SK-N-SH treated with all-trans-retinoic acid at 6 μM for 48 hours (cell line): ENCODE results near the gene WIPF1.
A peak's percentile ranks its signal among the peaks of the same experiment; 100 is the strongest.

Experiments used
- ATAC-seq: fragments of 200-7000 bp; cut with Tn5 transposase; 3 replicates; pipeline ENCODE4 v1.9.1; 2020; ENCODE audit warnings: mild to moderate bottlenecking, moderate library complexity
- ARNTL ChIP-seq: fragments of 450-650 bp; formaldehyde crosslinking; IDR thresholded peaks from 2 replicates; pipeline ENCODE4 v1.5.0; 2020; ENCODE audit warnings: low read depth, mild to moderate bottlenecking, moderate library complexity, borderline replicate concordance
- BACH2 ChIP-seq: fragments of 250-450 bp; sonication (Bioruptor Pico); IDR thresholded peaks from 2 replicates; pipeline ENCODE4 v1.9.0; 2021; ENCODE audit warnings: mild to moderate bottlenecking, borderline replicate concordance
- ESRRG ChIP-seq: fragments of 250-450 bp; sonication (Bioruptor Pico); IDR thresholded peaks from 2 replicates; pipeline ENCODE4 v1.6.1; 2021; ENCODE audit warnings: mild to moderate bottlenecking
- GLIS3 ChIP-seq: fragments of 250-450 bp; sonication (Bioruptor Pico); IDR thresholded peaks from 2 replicates; pipeline ENCODE4 v1.5.0; 2020; ENCODE audit warnings: mild to moderate bottlenecking, moderate library complexity
- ISL1 ChIP-seq: fragments of 250-450 bp; sonication (Bioruptor Pico); IDR thresholded peaks from 2 replicates; pipeline ENCODE4 v2.1.2; 2022; ENCODE audit warnings: mild to moderate bottlenecking, moderate library complexity
- OSR1 ChIP-seq: fragments of 250-450 bp; sonication (Bioruptor Pico); IDR thresholded peaks from 2 replicates; pipeline ENCODE4 v1.8.0; 2022; ENCODE audit warnings: moderate library complexity, mild to moderate bottlenecking, inconsistent platforms
- RARB ChIP-seq: fragments of 250-450 bp; sonication (Bioruptor Pico); IDR thresholded peaks from 2 replicates; pipeline ENCODE4 v1.8.0; 2021; ENCODE audit warnings: mild to moderate bottlenecking, moderate library complexity
- TCF4 ChIP-seq: fragments of 250-450 bp; sonication (Bioruptor Pico); IDR thresholded peaks from 2 replicates; pipeline ENCODE4 v1.8.0; 2021; ENCODE audit warnings: mild to moderate bottlenecking, moderate library complexity, borderline replicate concordance
- TOX ChIP-seq: fragments of 250-450 bp; sonication (Bioruptor Pico); IDR thresholded peaks from 2 replicates; pipeline ENCODE4 v1.8.0; 2021; ENCODE audit warnings: mild to moderate bottlenecking, moderate library complexity, borderline replicate concordance
- ZC3H10 ChIP-seq: fragments of 250-450 bp; sonication (Bioruptor Pico); IDR thresholded peaks from 2 replicates; pipeline ENCODE4 v1.5.1; 2021; ENCODE audit warnings: mild to moderate bottlenecking, moderate library complexity
- ZFP30 ChIP-seq: fragments of 450-650 bp; formaldehyde crosslinking; IDR thresholded peaks from 2 replicates; pipeline ENCODE4 v1.5.0; 2022; ENCODE audit warnings: mild to moderate bottlenecking, moderate library complexity
- ZNF565 ChIP-seq: fragments of 450-650 bp; formaldehyde crosslinking; conservative IDR thresholded peaks from 2 replicates; pipeline ENCODE4 v1.5.0; 2020; ENCODE audit warnings: low read depth, mild to moderate bottlenecking, moderate library complexity
- ZNF8 ChIP-seq: fragments of 450-650 bp; formaldehyde crosslinking; IDR thresholded peaks from 2 replicates; pipeline ENCODE4 v1.5.0; 2020; ENCODE audit warnings: mild to moderate bottlenecking, moderate library complexity
- TF ChIP-seq, protein P1 (sequence below): fragments of 250-450 bp; sonication (Bioruptor Pico); IDR thresholded peaks from 2 replicates; pipeline ENCODE4 v1.5.1; 2021; ENCODE audit warnings: mild to moderate bottlenecking, moderate library complexity
- TF ChIP-seq, protein P2 (sequence below): fragments of 250-450 bp; sonication (Bioruptor Pico); IDR thresholded peaks from 2 replicates; pipeline ENCODE4 v1.5.0; 2020; ENCODE audit warnings: mild to moderate bottlenecking, moderate library complexity
- TF ChIP-seq, protein P3 (sequence below): fragments of 250-450 bp; sonication (Bioruptor Pico); IDR thresholded peaks from 2 replicates; pipeline ENCODE4 v1.5.1; 2020; ENCODE audit warnings: low read depth, mild to moderate bottlenecking, moderate library complexity
- TF ChIP-seq, protein P4 (sequence below): fragments of 250-450 bp; sonication (Bioruptor Pico); IDR thresholded peaks from 2 replicates; pipeline ENCODE4 v1.8.0; 2021; ENCODE audit warnings: low read depth, mild to moderate bottlenecking, moderate library complexity, borderline replicate concordance

Gene WIPF1

DNA sequence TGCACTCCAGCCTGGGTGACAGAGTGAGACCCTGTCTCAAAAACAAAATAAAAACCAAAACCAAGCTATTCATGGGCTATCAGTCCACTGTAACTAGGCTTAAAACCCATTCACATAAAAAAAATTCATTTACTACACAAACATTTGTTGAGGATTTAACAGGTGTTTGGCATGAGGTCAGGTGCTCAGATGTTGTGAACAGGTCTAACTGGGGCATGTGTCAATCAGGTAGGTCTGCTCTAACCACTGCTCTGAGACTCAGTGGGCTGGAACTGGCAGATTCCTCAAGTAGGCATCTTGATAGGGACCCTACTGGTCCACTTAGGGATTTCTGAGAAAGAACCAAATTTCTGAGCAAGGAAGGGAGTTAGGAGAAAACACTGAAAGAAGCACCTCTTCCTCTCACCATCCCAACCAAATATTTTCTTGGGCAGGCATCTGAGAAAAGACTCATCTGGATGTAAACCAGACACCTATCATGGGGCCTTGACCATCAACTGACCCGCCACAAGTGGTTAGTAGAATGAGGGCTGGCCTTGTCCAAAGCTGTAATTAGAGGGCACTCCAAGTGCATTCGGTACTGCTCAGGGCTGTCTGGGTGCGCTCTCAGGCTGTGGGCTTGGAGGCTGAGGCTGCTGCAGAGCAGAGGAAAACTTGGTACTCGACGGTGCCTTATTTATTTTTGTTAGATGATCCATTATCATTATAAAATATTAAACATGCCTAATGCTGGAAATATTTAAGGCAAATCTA, 33.9 kb downstream of the WIPF1 start:
- ATAC-seq: peak; percentile 70
- TF ChIP-seq OSR1 (CRISPR knock-in tag): no peak
- TF ChIP-seq, protein P1, sequence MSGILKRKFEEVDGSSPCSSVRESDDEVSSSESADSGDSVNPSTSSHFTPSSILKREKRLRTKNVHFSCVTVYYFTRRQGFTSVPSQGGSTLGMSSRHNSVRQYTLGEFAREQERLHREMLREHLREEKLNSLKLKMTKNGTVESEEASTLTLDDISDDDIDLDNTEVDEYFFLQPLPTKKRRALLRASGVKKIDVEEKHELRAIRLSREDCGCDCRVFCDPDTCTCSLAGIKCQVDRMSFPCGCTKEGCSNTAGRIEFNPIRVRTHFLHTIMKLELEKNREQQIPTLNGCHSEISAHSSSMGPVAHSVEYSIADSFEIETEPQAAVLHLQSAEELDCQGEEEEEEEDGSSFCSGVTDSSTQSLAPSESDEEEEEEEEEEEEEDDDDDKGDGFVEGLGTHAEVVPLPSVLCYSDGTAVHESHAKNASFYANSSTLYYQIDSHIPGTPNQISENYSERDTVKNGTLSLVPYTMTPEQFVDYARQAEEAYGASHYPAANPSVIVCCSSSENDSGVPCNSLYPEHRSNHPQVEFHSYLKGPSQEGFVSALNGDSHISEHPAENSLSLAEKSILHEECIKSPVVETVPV (CRISPR knock-in tag): no peak

DNA sequence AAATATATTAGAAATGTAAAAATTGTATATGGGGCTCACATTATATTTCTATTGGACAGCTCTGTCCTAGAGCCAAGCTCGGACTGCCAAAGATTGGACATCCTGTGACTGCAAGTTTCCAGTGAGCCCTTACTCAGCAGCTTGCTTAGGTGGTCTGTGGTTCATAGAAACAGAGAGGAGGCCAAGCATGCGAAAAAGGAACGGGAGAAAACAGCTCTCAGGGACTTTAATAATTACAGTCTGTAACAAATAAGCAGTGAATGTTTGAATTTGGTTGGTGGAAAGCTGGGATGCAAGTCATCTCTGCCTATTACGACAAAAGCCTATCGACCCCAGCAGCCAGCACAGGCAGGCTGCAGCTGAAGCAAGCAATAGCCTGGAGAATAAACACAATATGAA, 35.6 kb downstream of the WIPF1 start:
- TF ChIP-seq TCF4 (CRISPR knock-in tag): no peak
- no peak for TF ChIP-seq RARB
- TF ChIP-seq, all 23 proteins: peak for 0
- no peak for ATAC-seq

DNA sequence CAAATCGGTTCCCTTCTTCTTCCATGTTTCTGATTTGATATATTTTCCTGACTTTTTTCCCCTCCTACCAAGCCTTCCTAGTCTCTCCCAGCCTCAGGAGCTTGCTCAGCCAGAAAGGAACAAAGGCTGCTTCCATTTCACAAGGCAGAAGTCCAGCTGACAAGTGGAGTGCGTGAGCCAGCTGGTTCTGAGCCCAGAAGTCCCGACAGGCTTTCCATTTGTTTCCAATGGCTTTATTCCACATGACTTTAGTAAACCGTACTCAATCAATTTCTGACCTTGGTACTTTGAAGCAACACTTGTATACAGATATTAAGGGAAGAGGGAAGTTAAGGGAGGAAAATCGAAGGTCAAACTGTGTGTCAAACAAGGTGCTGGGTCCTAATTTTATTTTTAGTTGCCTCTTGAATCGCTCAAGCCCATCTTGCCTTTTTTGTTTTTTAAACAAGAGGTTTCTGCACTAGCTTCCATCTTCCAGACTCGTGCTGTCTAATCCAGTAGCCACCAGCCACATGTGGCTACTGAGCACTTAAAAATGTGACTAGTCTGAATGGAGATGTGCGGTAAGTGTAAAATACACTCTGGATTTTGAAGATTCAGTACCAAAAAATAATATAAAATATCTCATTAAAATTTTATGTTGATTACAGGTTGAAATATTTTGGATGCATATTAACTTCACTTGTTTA, 36.2 kb downstream of the WIPF1 start:
- no peak for ATAC-seq
- TF ChIP-seq, protein P2, sequence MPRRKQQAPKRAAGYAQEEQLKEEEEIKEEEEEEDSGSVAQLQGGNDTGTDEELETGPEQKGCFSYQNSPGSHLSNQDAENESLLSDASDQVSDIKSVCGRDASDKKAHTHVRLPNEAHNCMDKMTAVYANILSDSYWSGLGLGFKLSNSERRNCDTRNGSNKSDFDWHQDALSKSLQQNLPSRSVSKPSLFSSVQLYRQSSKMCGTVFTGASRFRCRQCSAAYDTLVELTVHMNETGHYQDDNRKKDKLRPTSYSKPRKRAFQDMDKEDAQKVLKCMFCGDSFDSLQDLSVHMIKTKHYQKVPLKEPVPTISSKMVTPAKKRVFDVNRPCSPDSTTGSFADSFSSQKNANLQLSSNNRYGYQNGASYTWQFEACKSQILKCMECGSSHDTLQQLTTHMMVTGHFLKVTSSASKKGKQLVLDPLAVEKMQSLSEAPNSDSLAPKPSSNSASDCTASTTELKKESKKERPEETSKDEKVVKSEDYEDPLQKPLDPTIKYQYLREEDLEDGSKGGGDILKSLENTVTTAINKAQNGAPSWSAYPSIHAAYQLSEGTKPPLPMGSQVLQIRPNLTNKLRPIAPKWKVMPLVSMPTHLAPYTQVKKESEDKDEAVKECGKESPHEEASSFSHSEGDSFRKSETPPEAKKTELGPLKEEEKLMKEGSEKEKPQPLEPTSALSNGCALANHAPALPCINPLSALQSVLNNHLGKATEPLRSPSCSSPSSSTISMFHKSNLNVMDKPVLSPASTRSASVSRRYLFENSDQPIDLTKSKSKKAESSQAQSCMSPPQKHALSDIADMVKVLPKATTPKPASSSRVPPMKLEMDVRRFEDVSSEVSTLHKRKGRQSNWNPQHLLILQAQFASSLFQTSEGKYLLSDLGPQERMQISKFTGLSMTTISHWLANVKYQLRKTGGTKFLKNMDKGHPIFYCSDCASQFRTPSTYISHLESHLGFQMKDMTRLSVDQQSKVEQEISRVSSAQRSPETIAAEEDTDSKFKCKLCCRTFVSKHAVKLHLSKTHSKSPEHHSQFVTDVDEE: no peak
- TF ChIP-seq ZNF565 (CRISPR knock-in tag) (no peak), GLIS3 (no peak), ESRRG (CRISPR knock-in tag) (no peak), OSR1 (CRISPR knock-in tag) (no peak), ZC3H10 (CRISPR knock-in tag) (no peak), TCF4 (CRISPR knock-in tag) (no peak), ZNF8 (CRISPR knock-in tag) (no peak), RARB (no peak), ZFP30 (CRISPR knock-in tag) (no peak), ISL1 (no peak)
- TF ChIP-seq, protein P3, sequence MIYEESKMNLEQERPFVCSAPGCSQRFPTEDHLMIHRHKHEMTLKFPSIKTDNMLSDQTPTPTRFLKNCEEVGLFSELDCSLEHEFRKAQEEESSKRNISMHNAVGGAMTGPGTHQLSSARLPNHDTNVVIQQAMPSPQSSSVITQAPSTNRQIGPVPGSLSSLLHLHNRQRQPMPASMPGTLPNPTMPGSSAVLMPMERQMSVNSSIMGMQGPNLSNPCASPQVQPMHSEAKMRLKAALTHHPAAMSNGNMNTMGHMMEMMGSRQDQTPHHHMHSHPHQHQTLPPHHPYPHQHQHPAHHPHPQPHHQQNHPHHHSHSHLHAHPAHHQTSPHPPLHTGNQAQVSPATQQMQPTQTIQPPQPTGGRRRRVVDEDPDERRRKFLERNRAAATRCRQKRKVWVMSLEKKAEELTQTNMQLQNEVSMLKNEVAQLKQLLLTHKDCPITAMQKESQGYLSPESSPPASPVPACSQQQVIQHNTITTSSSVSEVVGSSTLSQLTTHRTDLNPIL (CRISPR knock-in tag): no peak

DNA sequence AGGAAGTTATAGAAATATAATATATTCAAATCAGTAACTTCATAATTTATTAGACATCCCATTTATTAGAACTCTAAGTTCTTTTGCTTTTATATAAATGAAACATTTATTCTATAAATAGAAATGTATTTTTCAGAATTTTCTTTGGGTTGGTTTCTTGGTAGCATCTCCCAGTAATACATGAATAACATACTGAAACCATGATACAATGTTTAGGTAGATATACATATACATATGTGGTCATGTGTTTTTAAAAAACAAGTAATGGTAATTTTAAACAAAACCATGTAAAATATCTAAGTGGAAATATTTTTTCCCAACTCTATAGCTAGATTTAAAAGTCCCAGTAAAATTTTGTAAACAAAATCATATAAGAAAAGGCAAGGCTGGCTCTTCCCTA, 36.9 kb downstream of the WIPF1 start:
- ATAC-seq: no peak
- TF ChIP-seq ZNF565 (CRISPR knock-in tag) (no peak), BACH2 (CRISPR knock-in tag) (no peak), ZC3H10 (CRISPR knock-in tag) (no peak), TCF4 (CRISPR knock-in tag) (no peak), GLIS3 (no peak), ARNTL (CRISPR knock-in tag) (no peak), TOX (CRISPR knock-in tag) (no peak), RARB (no peak), ZFP30 (CRISPR knock-in tag) (no peak), ZNF8 (CRISPR knock-in tag) (no peak)
- TF ChIP-seq, protein P4, sequence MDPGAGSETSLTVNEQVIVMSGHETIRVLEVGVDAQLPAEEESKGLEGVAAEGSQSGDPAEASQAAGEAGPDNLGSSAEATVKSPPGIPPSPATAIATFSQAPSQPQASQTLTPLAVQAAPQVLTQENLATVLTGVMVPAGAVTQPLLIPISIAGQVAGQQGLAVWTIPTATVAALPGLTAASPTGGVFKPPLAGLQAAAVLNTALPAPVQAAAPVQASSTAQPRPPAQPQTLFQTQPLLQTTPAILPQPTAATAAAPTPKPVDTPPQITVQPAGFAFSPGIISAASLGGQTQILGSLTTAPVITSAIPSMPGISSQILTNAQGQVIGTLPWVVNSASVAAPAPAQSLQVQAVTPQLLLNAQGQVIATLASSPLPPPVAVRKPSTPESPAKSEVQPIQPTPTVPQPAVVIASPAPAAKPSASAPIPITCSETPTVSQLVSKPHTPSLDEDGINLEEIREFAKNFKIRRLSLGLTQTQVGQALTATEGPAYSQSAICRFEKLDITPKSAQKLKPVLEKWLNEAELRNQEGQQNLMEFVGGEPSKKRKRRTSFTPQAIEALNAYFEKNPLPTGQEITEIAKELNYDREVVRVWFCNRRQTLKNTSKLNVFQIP: no peak
- TF ChIP-seq, protein P3 (CRISPR knock-in tag): no peak
- TF ChIP-seq, protein P2: no peak
